Colon (tissue), 2 donors: Measurements from ENCODE around the gene PJA2.
"Not testable (repeated sequence)": the region's sequence is repeated elsewhere in the genome, so short reads cannot be mapped to it uniquely, and the experiment has no call there.

Experiments
- FAIRE-seq: peaks from 2 replicates; lab custom pipeline; 2012; peaks lifted over from hg19 to GRCh38; lab: Jason Lieb, UNC
- donor health status: control.
- donor health status: control.

Gene PJA2

DNA sequence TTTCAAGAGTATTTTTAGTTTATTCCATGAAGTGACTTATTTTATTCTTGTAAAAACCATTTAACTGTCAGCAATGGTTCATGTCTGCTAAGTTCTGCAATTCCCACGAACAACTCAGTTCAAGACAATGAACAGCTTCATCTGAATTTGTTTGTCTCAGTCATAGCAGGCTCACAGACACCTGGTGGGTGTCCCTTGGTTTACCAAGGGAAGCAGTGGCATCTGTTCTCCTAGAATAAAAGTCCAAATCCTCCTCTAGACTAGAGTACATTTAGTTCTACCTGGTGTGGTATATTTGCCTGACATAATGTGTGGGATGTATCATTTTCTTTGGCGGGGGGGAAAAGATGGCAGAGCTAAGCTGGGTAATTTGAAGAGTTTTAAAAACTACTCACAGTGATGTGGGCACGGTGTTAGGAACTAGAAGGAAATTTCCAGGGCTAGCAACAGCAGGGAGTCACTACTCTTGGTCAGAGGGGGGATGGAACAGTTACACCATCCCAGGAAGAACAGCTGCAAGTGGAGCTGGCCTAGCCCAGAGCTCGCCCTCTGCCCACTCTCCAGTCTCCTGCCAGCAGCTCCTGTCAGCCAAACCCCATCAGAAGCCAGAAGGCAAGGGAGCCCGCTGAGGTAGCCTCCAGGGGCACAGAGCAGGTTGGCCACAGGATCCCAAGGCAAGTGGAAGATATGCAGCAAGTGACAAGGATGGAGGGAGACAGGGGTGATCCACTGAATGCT is 100.3 kb downstream of the PJA2 start:
- FAIRE-seq: no peak

- FAIRE-seq: no peak
Observed at GRCh38 chr5:109307951-109308350, 101.8 kb downstream of the PJA2 start.

GRCh38 chr5:109307456-109307855 is 102.3 kb downstream of the PJA2 start:
- FAIRE-seq: no peak

DNA sequence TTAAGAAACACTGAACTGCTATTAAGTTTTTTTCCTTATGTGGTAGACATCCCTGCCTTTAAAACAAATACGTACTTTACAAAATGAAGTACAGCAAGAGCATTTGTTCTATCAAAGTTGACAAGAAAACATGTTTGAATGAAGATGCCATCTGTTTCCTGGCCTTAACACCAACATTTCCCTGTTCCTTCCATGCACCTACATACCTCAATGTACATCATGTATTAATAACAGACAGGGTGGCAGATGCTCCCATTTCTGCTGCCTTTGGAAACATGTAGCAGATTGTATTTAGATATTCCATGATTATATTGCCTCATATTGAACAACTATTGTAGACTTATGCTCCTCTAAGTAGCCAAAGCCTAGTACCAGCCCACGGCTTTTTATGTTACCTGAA is 104.4 kb downstream of the PJA2 start:
- no peak for FAIRE-seq

GRCh38 chr5:109304309-109304708 is 105.5 kb downstream of the PJA2 start:
- FAIRE-seq: no peak

GRCh38 chr5:109300367-109300766 is 109.4 kb downstream of the PJA2 start:
- no peak for FAIRE-seq

DNA sequence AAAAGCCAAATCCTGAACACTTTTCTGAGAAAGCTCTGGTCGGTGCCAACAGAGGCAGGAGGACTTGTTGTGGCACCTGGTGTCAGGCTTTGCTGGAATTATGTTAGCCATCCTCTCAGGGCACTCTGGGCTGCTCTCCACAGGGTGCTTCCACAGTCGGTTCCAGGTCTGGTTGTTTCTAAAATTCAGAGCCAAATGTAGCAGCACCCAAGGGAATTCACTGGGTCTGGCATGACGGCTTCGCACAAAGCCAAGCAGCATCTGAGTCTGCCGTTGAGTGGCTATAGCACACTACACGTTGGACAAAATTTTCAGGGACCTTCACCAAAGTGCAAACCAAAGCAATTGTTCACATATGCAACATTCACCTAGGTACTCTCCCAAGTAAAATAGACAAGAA is 110.2 kb downstream of the PJA2 start:
- FAIRE-seq: no peak

- FAIRE-seq: no peak
Observed at GRCh38 chr5:109298794-109299193, 111.0 kb downstream of the PJA2 start.

- FAIRE-seq: no peak
Observed at GRCh38 chr5:109297900-109298299, 111.9 kb downstream of the PJA2 start.

GRCh38 chr5:109291090-109291489 is 118.7 kb downstream of the PJA2 start:
- FAIRE-seq: no peak

- FAIRE-seq: no peak
Observed at GRCh38 chr5:109290231-109290630, 119.5 kb downstream of the PJA2 start.

DNA sequence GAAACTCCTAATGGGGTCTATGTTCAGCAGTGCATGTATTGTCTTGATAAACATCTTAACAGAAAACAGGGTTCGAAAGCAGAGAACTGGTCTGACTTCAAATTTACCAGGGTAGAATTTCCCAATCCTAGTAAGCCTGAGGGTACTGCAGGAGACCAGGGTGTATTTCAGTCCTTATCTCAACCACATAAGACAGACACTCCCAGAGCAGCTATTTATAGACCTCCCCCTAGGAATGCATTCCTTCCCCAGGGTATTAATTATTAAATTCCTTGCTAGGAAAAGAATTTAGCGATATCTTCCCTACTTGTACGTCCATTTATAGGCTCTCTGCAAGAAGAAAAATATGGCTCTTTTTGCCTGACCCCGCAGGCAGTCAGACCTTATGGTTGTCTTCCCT is 123.1 kb downstream of the PJA2 start:
- not testable (repeated sequence) for FAIRE-seq
